ENCODE data around the gene FOXO3. TPM values are rescaled to one million over a fixed set of nuclear protein-coding genes. Genes with fewer than 3 reads are reported as not detected.

Gene FOXO3
- total RNA-seq, 1 experiment from 2014 or later: 22.1 TPM

DNA sequence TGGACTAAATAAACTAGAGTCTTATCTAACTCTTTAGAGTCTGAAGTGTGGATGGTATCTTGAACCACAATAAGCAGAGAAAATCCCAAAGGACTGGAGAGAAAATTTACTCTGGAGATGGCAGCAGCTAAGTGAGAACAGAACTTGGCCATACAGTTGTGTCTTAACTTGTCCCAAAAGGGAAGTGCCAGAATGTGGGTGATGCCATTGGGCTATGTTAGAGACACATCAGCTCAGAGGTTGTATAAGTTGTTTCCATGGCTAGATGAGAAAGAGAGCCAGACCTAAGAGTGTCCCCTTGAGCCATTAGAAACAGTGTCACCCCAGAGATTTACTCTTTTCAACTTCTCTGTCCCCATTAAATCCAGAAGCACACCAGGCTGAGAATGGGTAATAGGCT is 36.2 kb downstream of the FOXO3 start:
- no peak overlapping the region for H2BK12ac ChIP-seq (ENCODE audit: insufficient read length, low read depth, low read length)
- no peak overlapping the region for H2AFZ ChIP-seq (ENCODE audit: low read length)
- no peak overlapping the region for H4K8ac ChIP-seq (replicated peaks; ENCODE audit: insufficient read length, low read depth, low read length)
- no peaks in the 10 kb centered on the region for H3K9me3 ChIP-seq (ENCODE audit: control insufficient read depth, low read depth, low read length)
- H4K91ac ChIP-seq (ENCODE audit: insufficient read length, low read depth, low read length): no peak overlapping the region
- H2BK20ac ChIP-seq (ENCODE audit: low read depth, low read length, poor library complexity, severe bottlenecking): no peak overlapping the region
- no peaks in the 10 kb centered on the region for H3K27me3 ChIP-seq (ENCODE audit: insufficient read depth, low read length)
- H2BK15ac ChIP-seq (ENCODE audit: low read depth, low read length): no peak overlapping the region
- Mint-ChIP-seq H3K9me3 (no peaks in the 10 kb centered on the region), H3K27me3 (ENCODE audit: low read depth) (no peaks in the 10 kb centered on the region), H3K4me1 (peaks cover 30% of the 10 kb centered on the region in 2 experiments), H3K36me3 (ENCODE audit: insufficient read depth in 1 of 3, low read depth in 3 of 3) (no peaks in the 10 kb centered on the region; a peak in 1 of 7 replicates), H3K4me3 (no peak overlapping the region), H3K27ac (no peak overlapping the region)
- H3K18ac ChIP-seq (ENCODE audit: insufficient read length, low read depth, low read length): no peak overlapping the region
- peaks cover 4% of the 10 kb centered on the region; the same call in 1 of the 2 replicates for H3K79me2 ChIP-seq (ENCODE audit: insufficient read depth, low read length)
- H3K56ac ChIP-seq (ENCODE audit: insufficient read length, low read depth, low read length): no peak overlapping the region
- no peak overlapping the region for H3K9ac ChIP-seq (ENCODE audit: extremely low read depth, insufficient read length, low read length)
- no peak overlapping the region for H3K4ac ChIP-seq (ENCODE audit: low read depth, low read length)
- H4K20me1 ChIP-seq (ENCODE audit: control insufficient read depth, insufficient read depth, insufficient read length): no peaks in the 10 kb centered on the region
- H2BK120ac ChIP-seq (ENCODE audit: low read depth, low read length, poor library complexity, severe bottlenecking): no peak overlapping the region
- no peak overlapping the region for H2BK5ac ChIP-seq (ENCODE audit: insufficient read length, low read length)
- no peak overlapping the region for H4K5ac ChIP-seq (ENCODE audit: insufficient read length, low read depth, low read length)
- H3K27ac ChIP-seq (ENCODE audit: insufficient read length, low read depth, low read length): no peak overlapping the region
- H3T11ph ChIP-seq (ENCODE audit: low read length): no peak overlapping the region
- no peaks in the 10 kb centered on the region for H3K23me2 ChIP-seq (ENCODE audit: insufficient read length, low read depth, low read length, poor library complexity, severe bottlenecking)
- TF ChIP-seq, protein P1, sequence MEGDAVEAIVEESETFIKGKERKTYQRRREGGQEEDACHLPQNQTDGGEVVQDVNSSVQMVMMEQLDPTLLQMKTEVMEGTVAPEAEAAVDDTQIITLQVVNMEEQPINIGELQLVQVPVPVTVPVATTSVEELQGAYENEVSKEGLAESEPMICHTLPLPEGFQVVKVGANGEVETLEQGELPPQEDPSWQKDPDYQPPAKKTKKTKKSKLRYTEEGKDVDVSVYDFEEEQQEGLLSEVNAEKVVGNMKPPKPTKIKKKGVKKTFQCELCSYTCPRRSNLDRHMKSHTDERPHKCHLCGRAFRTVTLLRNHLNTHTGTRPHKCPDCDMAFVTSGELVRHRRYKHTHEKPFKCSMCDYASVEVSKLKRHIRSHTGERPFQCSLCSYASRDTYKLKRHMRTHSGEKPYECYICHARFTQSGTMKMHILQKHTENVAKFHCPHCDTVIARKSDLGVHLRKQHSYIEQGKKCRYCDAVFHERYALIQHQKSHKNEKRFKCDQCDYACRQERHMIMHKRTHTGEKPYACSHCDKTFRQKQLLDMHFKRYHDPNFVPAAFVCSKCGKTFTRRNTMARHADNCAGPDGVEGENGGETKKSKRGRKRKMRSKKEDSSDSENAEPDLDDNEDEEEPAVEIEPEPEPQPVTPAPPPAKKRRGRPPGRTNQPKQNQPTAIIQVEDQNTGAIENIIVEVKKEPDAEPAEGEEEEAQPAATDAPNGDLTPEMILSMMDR (conservative IDR thresholded peaks at IDR 0.05): no peak
- H3K23ac ChIP-seq (ENCODE audit: insufficient read length, low read depth, low read length): no peak overlapping the region
- H2AK5ac ChIP-seq (ENCODE audit: insufficient read length, low read length): no peak overlapping the region
- H3K79me1 ChIP-seq (ENCODE audit: insufficient read depth, low read depth, low read length, poor library complexity, severe bottlenecking): no peaks in the 10 kb centered on the region
- H3K4me2 ChIP-seq (ENCODE audit: insufficient read depth, insufficient read length, low read length): no peak overlapping the region
- no peak for DNase-seq
- H3K14ac ChIP-seq (ENCODE audit: insufficient read depth, low read length): no peak overlapping the region
- peaks cover 7% of the 10 kb centered on the region; the same call in 1 of the 2 replicates for H3K4me1 ChIP-seq (ENCODE audit: insufficient read depth, low read length)
